Caco-2 (cell line): ENCODE results near the gene MBNL2. TPM values are rescaled to one million over a fixed set of nuclear protein-coding genes. Genes with fewer than 3 reads are reported as not detected.

Source experiments
- BruUV-seq: library from RNA; stranded (reverse); fragments of 400-500 nt; replicated peaks from 2 replicates; lab custom pipeline; 2021; lab: Mats Ljungman, UMichigan
- CTCF ChIA-PET: fragments of 300-600 bp; sonication (Branson Sonifier 250); formaldehyde crosslinking; loops from one replicate; lab custom pipeline; 2022; ENCODE audit warnings: antibody characterized with exemption; lab: Charles Lee
- POLR2A ChIA-PET: fragments of 300-600 bp; sonication (Branson Sonifier 250); formaldehyde crosslinking; loops from one replicate; lab custom pipeline; 2022; ENCODE audit warnings: antibody characterized with exemption; lab: Charles Lee
- DNase-seq, 2 experiments: peaks; one replicate each; pipeline versions ENCODE4 v3.0.0 to v3.0.0-alpha.2; 2020 to 2022
- H3K27me3 ChIP-seq: replicated peaks from 2 replicates; pipeline ENCODE4 v1.6.0; 2011; ENCODE audit warnings: low read length; ENCODE audit not compliant: control insufficient read depth, insufficient read depth
- H3K36me3 ChIP-seq: 2 replicates; pipeline ENCODE4 v1.5.1; 2011; ENCODE audit warnings: low read length; ENCODE audit not compliant: control insufficient read depth, insufficient read depth
- H3K4me1 ChIP-seq: fragments of 250-450 bp; sonication (Bioruptor Pico); 2 replicates; pipeline ENCODE4 v1.5.1; 2020; ENCODE audit warnings: mild to moderate bottlenecking
- H3K4me3 ChIP-seq: 2 replicates; pipeline ENCODE4 v1.5.1; 2011; ENCODE audit warnings: low read depth, mild to moderate bottlenecking, control low read depth, low read length
- H3K9me3 ChIP-seq: fragments of 250-450 bp; sonication (Bioruptor Pico); 2 replicates; pipeline ENCODE4 v1.5.1; 2020; ENCODE audit warnings: mild to moderate bottlenecking, moderate library complexity
- H3K27ac Mint-ChIP-seq: one replicate; pipeline ENCODE4 v1.8.0; 2022; ENCODE audit warnings: mixed read lengths; ENCODE audit not compliant: unreplicated experiment
- H3K27me3 Mint-ChIP-seq: one replicate; pipeline ENCODE4 v1.8.0; 2022; ENCODE audit warnings: mixed read lengths; ENCODE audit not compliant: insufficient read depth, unreplicated experiment
- H3K36me3 Mint-ChIP-seq: one replicate; pipeline ENCODE4 v1.8.0; 2022; ENCODE audit warnings: mild to moderate bottlenecking, mixed read lengths; ENCODE audit not compliant: insufficient read depth, unreplicated experiment
- H3K4me1 Mint-ChIP-seq: one replicate; pipeline ENCODE4 v1.8.0; 2022; ENCODE audit warnings: low read depth, mixed read lengths; ENCODE audit not compliant: unreplicated experiment
- H3K4me3 Mint-ChIP-seq: one replicate; pipeline ENCODE4 v1.8.0; 2022; ENCODE audit warnings: mild to moderate bottlenecking, moderate library complexity, mixed read lengths; ENCODE audit not compliant: unreplicated experiment
- H3K9me3 Mint-ChIP-seq: one replicate; pipeline ENCODE4 v1.8.0; 2022; ENCODE audit warnings: mixed read lengths; ENCODE audit not compliant: unreplicated experiment
- intact Hi-C: fragments of 100-400 bp; cut with micrococcal nuclease; formaldehyde crosslinking; loops from one replicate; pipeline ENCODE4 v1.10.0; 2022; ENCODE audit not compliant: unreplicated experiment
- total RNA-seq: library from RNA; stranded (reverse); gene quantifications from 2 replicates; pipeline ENCODE4 v1.2.3, GENCODE V29; 2022
- TF ChIP-seq, protein P1 (sequence below), 2 experiments: fragments of 200-600 bp in 1 of 2; IDR thresholded peaks; 1 replicate in 1 of 2; 2 replicates in 1 of 2; pipeline versions ENCODE4 v1.5.1 to v1.8.0; 2011 to 2022; ENCODE audit warnings: antibody characterized with exemption in 1 of 2, control low read depth in 1 of 2, inconsistent platforms in 1 of 2, low read depth in 1 of 2, low read length in 1 of 2, mild to moderate bottlenecking in 1 of 2, moderate library complexity in 1 of 2; ENCODE audit not compliant: insufficient read depth in 1 of 2, severe bottlenecking in 1 of 2, unreplicated experiment in 1 of 2

The MBNL2 gene
- total RNA-seq, 1 experiment from 2014 or later: 41.6 TPM

DNA sequence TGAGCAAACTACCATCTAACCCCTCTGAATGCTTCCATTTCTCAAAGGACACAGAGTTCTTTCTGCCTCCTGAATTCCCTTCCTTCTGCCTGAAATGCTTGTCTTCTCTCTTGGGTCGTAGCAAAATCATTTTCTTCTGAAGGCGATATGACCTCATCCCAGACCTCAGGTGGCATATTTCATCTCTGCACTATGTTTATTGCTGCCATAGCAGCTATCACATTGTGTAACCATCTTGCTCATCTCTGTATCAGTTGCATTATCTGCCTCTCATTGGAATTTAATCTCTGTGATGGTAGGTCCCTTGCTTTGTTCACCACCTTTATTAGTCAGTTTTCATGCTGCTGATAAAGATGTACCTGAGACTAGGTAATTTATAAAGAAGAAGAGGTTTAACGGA, 179.3 kb downstream of the MBNL2 start:
- POLR2A ChIA-PET: no interaction called here
- Histone ChIP-seq H3K4me3 (no peak overlapping the region), H3K36me3 (no peaks in the 10 kb centered on the region), H3K27me3 (no peaks in the 10 kb centered on the region), H3K9me3 (0 out of 2 replicates have a peak, but pooled peaks cover 2% of the 10 kb centered on the region), H3K4me1 (no peaks in the 10 kb centered on the region)
- no peaks in the 10 kb centered on the region for H3K9me3 Mint-ChIP-seq
- H3K27me3 Mint-ChIP-seq: peaks cover 14% of the 10 kb centered on the region
- no peak for DNase-seq
- H3K27ac Mint-ChIP-seq: no peak overlapping the region
- H3K4me1 Mint-ChIP-seq: no peaks in the 10 kb centered on the region
- no TSS peak for BruUV-seq
- H3K36me3 Mint-ChIP-seq: no peaks in the 10 kb centered on the region
- CTCF ChIA-PET: no interaction called here
- H3K4me3 Mint-ChIP-seq: no peak overlapping the region
- intact Hi-C loops: no loop called here
- TF ChIP-seq, protein P1, sequence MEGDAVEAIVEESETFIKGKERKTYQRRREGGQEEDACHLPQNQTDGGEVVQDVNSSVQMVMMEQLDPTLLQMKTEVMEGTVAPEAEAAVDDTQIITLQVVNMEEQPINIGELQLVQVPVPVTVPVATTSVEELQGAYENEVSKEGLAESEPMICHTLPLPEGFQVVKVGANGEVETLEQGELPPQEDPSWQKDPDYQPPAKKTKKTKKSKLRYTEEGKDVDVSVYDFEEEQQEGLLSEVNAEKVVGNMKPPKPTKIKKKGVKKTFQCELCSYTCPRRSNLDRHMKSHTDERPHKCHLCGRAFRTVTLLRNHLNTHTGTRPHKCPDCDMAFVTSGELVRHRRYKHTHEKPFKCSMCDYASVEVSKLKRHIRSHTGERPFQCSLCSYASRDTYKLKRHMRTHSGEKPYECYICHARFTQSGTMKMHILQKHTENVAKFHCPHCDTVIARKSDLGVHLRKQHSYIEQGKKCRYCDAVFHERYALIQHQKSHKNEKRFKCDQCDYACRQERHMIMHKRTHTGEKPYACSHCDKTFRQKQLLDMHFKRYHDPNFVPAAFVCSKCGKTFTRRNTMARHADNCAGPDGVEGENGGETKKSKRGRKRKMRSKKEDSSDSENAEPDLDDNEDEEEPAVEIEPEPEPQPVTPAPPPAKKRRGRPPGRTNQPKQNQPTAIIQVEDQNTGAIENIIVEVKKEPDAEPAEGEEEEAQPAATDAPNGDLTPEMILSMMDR (IDR thresholded peaks at IDR 0.05; ENCODE audit: insufficient read depth in 1 of 2, low read depth in 1 of 2, low read length in 1 of 2, severe bottlenecking in 1 of 2, unreplicated experiment in 1 of 2): no peak

DNA sequence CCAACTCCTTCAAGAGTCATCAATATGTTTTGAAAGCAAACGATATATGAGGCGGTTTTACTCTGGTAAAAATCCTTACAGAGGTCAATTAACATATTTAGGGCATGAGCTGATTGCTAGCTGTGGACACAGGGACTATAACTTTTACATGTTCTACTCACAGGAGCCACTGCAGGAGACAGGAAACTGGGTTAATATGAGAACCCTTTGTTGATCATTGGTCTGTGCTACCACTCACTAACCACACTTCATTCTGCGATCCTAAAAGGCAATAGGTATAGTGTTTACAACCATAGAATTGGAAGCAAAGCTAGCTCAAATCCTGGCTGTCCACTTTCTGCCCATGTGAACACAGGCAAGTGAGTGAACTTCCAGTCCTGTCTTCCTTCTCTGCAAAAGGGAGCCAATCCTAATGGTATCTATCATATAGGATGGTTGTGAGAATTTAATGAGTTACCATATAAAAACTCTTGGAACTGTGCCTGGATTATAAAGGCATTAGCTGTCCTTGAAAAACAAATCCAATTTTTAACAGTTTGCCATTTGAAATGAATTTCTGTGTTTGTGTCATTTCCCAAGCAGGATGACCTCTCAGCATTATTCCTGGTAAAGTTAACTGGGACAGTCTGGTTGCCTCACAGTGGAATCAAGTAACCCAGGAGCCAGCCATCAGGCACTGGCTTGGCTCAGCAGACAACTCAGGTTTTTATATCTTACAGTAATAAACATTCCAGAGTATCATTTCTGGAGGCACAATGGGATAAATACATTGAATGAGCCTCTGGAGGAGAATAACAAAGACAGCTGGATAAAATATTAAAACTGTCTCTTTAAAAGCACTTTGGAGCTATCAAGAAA, 182.0 kb downstream of the MBNL2 start:
- no peak for DNase-seq
- TF ChIP-seq, protein P1 (IDR thresholded peaks at IDR 0.05; ENCODE audit: insufficient read depth in 1 of 2, low read depth in 1 of 2, low read length in 1 of 2, severe bottlenecking in 1 of 2, unreplicated experiment in 1 of 2): no peak
- CTCF ChIA-PET: no interaction called here
- H3K36me3 ChIP-seq: no peaks in the 10 kb centered on the region
- POLR2A ChIA-PET: no interaction called here
- Mint-ChIP-seq H3K36me3 (no peaks in the 10 kb centered on the region), H3K4me1 (no peaks in the 10 kb centered on the region), H3K27me3 (peaks cover 19% of the 10 kb centered on the region), H3K9me3 (no peaks in the 10 kb centered on the region), H3K4me3 (no peak overlapping the region), H3K27ac (no peak overlapping the region)
- no peak overlapping the region for H3K4me3 ChIP-seq
- intact Hi-C loops: no loop called here
- H3K9me3 ChIP-seq: 0 out of 2 replicates have a peak, but pooled peaks cover 2% of the 10 kb centered on the region
- no TSS peak for BruUV-seq
- H3K27me3 ChIP-seq: no peaks in the 10 kb centered on the region
- H3K4me1 ChIP-seq: no peaks in the 10 kb centered on the region

DNA sequence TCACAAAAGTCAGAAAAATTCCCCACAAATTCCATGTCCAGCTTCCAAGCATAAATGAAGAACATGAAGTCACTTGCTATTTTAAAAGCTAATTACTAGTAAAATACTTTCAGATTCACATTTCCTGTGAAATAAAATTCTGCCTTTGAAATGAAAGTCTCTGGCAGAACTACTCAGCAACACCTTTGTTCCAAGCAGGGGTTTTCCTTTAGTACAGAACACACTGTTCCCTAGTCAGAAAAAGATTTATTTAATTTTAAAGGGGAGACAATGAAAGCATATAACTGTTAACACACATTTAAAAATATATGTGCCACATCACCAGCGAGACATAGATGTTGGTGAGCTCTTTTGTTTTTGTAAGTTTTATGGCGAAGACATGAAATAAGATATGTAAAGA, 185.4 kb downstream of the MBNL2 start:
- DNase-seq: no peak
- no TSS peak for BruUV-seq
- 0 out of 2 replicates have a peak, but pooled peaks cover 2% of the 10 kb centered on the region for H3K9me3 ChIP-seq
- H3K4me1 ChIP-seq: no peaks in the 10 kb centered on the region
- TF ChIP-seq, protein P1 (IDR thresholded peaks at IDR 0.05; ENCODE audit: insufficient read depth in 1 of 2, low read depth in 1 of 2, low read length in 1 of 2, severe bottlenecking in 1 of 2, unreplicated experiment in 1 of 2): no peak
- no peaks in the 10 kb centered on the region for H3K27me3 ChIP-seq
- POLR2A ChIA-PET: no interaction called here
- H3K27me3 Mint-ChIP-seq: peaks cover 12% of the 10 kb centered on the region
- no peak overlapping the region for H3K4me3 Mint-ChIP-seq
- H3K36me3 ChIP-seq: no peaks in the 10 kb centered on the region
- intact Hi-C loops: no loop called here
- H3K27ac Mint-ChIP-seq: no peak overlapping the region
- no peaks in the 10 kb centered on the region for H3K9me3 Mint-ChIP-seq
- no peak overlapping the region for H3K4me3 ChIP-seq
- H3K36me3 Mint-ChIP-seq: no peaks in the 10 kb centered on the region
- H3K4me1 Mint-ChIP-seq: no peaks in the 10 kb centered on the region
- CTCF ChIA-PET: no interaction called here
